HG03108 (cell line): Measurements from ENCODE around the gene CYP26A1.
A peak's percentile ranks its signal among the peaks of the same experiment; 100 is the strongest.
"Not testable (repeated sequence)": the region's sequence is repeated elsewhere in the genome, so short reads cannot be mapped to it uniquely, and the experiment has no call there.

Experiments
- ATAC-seq: cut with Tn5 transposase; IDR thresholded peaks from one replicate; pipeline ENCODE4 v1.9.1; 2021; ENCODE audit warnings: moderate library complexity; ENCODE audit not compliant: unreplicated experiment

Gene CYP26A1

GRCh38 chr10:93079663-93080349 is 6.1 kb downstream of the CYP26A1 start:
- no peak for ATAC-seq

DNA sequence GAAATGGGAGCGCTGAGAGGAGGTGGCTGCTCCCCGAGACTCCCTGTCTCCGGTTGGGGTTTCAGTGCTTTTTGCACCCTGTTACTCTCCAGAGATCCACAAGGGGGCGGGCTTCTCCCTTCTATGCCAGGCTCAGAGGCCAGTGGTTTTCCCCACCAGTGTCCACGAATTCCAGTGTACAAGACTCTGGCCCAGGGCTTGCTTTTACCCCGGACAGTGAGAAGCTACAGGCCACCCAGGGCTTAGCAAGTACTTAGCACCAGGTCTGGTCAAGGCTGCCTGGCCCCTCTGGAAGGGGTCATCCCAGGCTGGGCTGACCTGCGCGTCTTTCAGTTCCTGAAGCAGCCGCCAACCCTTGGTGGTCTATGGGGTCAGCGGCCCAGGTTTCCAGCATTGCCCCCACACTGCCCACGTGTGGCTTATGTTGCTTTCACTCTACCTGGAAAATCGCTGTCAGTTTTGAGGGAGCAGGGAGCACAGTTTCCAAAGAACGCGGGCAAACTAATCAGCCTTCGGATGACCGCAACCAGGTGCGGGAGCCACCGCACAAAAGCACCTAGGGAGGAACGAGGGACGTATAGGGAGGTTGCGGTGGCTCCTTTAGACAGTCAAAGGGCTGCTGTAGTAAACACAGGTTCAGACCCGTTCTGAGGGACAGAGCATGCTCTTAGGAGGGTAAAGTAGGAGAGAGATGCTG is 6.8 kb downstream of the CYP26A1 start:
- ATAC-seq: no peak

DNA sequence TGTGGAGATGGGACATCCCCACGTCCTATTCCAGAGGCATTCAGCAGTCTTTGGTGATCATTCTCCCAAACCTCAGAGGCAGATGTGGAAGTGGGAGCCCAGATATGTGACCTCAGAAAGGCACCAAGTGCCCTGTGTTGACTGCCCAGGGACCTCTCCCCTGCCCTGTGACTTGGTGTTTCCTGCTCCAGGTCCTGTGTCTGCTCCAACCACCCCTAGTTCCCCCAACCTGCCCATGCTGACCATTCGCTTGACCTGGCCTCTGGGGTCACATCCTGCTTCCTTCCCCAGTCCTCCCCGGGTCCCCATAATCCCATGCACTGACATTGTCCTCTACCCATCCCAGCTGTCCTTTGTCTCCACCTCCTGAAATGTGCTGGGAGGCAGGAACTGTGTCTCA is 7.6 kb downstream of the CYP26A1 start:
- ATAC-seq: no peak

GRCh38 chr10:93081834-93082233 is 8.1 kb downstream of the CYP26A1 start:
- no peak for ATAC-seq

DNA sequence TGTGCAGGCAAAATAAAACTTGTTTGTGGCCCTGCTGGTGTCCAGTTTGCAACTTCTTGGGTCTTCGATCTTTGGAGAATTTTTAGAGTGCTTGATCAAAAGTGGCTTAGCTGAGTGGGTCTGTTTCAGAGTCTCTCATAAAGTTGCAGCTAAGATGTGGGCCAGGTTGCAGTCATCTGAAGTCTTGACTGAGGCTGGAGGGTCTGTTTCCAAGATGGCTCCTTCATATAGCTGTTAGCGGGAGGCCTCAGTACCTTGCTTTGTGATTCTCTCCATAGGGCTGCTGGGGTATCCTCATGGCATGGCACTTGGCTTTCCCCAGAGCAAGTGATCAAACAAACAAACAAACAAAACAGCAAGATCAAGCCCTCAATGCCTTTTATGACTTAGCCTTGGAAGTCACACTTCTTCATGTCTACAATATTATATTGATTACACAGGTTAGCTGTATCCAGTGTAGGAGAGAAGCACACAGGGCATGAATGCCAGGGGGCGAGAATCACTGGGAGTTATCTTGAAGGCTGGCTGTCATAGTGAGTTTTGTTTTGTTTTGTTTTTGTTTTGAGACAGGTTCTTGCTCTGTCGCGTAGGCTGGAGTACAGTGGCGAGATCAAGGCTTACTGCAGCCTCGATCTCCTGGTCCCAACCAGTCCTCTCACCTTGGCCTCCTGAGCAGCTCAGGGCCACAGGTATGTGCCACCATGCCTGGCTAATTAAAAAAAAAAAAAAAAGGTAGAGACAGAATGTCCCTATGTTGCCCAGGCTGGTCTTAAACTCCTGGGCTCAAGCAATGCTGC is 10.2 kb downstream of the CYP26A1 start:
- ATAC-seq: no peak

DNA sequence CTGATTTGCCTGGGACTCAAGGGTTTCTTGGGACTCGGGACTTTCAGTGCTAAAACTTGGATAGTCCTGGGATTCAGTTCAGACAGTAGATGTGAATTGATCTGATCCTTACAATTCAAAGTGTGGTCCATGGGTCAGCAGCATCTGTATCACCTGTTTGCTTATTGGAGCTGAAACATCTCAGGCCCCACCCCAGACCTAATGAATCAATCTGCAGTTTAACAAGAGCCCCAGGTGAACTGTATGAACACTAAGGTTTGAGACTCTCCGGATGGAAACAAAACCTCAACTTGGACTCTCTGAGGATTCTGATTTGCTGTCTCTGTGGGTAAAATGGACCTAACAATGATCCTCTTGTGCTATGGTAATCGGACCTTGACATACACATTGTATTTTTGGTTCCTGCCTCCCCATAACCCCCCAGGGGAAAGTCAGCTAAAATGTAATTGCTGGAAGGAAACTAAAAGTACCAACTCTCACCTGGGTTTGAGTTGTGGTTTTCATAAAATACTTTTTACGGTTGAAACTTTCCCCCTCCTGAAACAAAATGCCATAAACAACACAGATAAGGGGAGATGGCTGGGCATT is 11.7 kb downstream of the CYP26A1 start:
- no peak for ATAC-seq

DNA sequence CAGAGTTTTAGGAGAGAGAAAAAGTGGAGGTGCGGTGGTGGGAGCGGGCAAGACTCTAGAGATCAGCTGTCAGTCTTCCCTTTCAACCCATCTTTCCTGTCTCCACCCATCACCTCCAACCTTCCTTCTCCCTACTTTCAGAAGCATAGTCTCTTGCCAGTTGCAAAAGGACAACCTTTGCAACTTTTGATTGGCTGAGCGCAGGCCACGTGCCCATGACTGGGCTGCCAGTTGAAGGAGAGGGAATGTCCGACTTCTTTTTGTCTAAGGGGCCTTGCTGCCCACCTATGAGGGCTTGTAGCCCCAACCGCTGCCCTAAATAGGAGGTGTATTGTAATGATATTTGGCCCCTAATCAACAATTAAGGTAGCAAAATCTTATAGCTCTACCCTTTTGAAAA is 12.6 kb downstream of the CYP26A1 start:
- ATAC-seq: no peak

- ATAC-seq: no peak
These were observed 14.2 kb downstream of the CYP26A1 start for GRCh38 chr10:93087846-93088245.

GRCh38 chr10:93088466-93088865 is 14.8 kb downstream of the CYP26A1 start:
- ATAC-seq: no peak

GRCh38 chr10:93090619-93091018 is 16.9 kb downstream of the CYP26A1 start:
- no peak for ATAC-seq

GRCh38 chr10:93091960-93092359 is 18.3 kb downstream of the CYP26A1 start:
- no peak for ATAC-seq

GRCh38 chr10:93095225-93095624 is 21.5 kb downstream of the CYP26A1 start:
- ATAC-seq: no peak

DNA sequence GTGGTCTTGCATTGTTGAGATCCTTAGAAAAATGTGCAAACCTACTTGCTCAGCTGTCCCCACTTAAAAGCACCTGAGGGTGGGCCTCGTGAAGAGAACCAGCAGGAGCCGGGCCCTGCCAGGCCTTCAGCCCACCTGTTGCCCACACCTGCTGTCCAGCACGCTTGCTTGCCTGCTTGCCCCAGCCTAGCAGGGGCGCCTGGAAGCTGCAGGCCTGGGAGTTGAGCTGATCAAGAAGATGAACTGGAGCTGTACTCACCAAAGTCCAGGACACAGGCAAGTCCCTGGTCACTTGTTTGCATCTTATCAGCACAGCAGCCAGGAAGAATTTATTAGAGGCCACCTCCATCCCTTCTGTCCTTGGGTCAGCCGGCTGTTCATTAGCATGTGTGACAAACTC is 23.2 kb downstream of the CYP26A1 start:
- ATAC-seq: no peak

GRCh38 chr10:93097386-93097785 is 23.7 kb downstream of the CYP26A1 start:
- ATAC-seq: no peak

GRCh38 chr10:93098816-93099215 is 25.1 kb downstream of the CYP26A1 start:
- no peak for ATAC-seq

DNA sequence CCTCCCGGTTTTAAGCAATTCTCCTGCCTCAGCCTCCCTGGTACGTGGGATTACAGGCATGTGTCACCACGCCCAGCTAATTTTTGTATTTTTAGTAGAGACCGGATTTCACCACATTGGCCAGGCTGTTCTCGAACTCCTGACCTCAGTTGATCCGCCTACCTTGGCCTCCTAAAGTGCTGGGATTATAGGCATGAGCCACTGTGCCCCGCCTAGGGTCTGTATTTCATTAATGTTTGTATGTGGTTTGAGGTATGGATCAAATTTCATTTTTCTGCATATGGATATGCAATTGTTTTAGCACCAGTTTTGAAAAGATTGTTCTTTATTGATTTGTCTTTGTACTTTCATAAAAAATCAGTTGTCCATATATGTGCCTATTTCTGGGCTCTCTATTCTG is 26.0 kb downstream of the CYP26A1 start:
- ATAC-seq: no peak

DNA sequence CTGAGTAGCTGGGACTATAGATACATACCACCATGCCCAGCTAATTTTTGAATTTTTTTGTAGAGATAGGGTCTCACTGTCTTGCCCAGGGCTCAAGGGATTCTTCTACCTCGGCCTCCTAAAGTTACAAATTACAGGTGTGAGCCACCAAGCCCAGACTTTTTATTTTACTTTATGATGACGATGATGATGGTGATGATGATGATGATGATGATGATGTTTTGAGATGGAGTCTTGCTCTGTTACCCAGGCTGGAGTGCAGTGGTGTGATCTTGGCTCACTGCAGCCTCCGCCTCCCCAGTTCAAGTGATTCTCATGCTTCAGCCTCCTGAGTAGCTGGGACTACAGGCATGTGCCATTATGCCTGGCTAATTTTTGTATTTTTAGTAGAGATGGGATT is 27.5 kb downstream of the CYP26A1 start:
- ATAC-seq: not testable (repeated sequence)

GRCh38 chr10:93103953-93104352 is 30.3 kb downstream of the CYP26A1 start:
- ATAC-seq: no peak

GRCh38 chr10:93106631-93107072 is 33.0 kb downstream of the CYP26A1 start:
- ATAC-seq: no peak

- peak; percentile 71 for ATAC-seq
These were observed 36.9 kb downstream of the CYP26A1 start for GRCh38 chr10:93110472-93111146.

- no peak for ATAC-seq
These were observed 39.3 kb downstream of the CYP26A1 start for GRCh38 chr10:93113042-93113441.
